ENCODE data around the gene OGDHL.

DNA sequence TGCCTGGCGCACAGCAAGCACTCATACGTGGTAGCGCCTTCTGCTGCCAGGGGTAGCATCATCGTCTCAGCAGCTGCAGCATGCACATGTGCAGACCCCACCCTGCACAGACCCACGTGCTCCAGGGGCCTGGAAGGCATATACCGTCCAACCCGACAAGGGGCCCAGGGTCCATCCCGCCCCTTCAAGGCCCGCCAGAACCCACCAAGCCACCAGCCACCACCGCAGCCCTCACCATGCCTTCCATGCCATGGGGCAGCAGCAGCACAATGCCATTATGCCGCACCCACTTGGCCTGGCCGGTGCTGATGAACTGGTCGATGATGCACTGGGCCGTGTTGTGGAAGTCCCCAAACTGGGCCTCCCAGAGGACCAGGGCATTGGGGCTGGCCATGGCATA is 22.7 kb downstream of the OGDHL start:
- TF ChIP-seq TAF1 (IDR thresholded peaks at IDR 0.05; ENCODE audit: borderline replicate concordance, low read depth, low read length) (no peak), POLR2AphosphoS5 (IDR thresholded peaks at IDR 0.05; ENCODE audit: low read depth, low read length) (no peak)
